RPMI8226 (cell line): ENCODE measurements around the gene PEX5L.
"Not testable (repeated sequence)": the region's sequence is repeated elsewhere in the genome, so short reads cannot be mapped to it uniquely, and the experiment has no call there.

Experiments used
- DNase-seq: peaks from one replicate; pipeline ENCODE4 v3.0.0-alpha.2; 2015

Gene PEX5L

GRCh38 chr3:179829401-179829800 is 207.3 kb downstream of the PEX5L start:
- no peak for DNase-seq

- DNase-seq, result peak; percentile 17
Measured at GRCh38 chr3:179828738-179829137, 208.0 kb downstream of the PEX5L start.

- DNase-seq, result no peak
Measured at GRCh38 chr3:179826247-179826637, 210.5 kb downstream of the PEX5L start.

GRCh38 chr3:179825527-179826246 is 211.1 kb downstream of the PEX5L start:
- no peak for DNase-seq

DNA sequence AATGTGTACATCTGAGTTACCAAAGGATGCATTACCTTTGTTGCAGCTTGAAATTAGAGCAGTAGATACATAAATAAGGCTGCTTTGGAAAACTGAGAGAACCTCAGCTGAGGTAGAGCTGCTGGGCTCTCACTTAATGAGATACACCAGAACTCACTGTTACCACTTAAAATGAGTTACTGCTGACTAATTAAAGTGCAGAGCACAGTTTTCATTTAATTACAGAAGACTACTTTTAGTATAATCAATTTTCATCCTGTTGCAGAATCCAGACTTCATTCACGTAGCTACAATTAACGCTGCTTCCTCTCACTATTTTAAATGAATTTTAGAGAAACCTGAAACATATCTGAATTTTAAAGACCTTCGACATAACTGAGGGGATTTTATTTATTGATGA is 214.4 kb downstream of the PEX5L start:
- DNase-seq, result no peak

- no peak for DNase-seq
Measured at GRCh38 chr3:179819379-179819778, 217.4 kb downstream of the PEX5L start.

GRCh38 chr3:179812096-179812382 is 224.7 kb downstream of the PEX5L start:
- no peak for DNase-seq

DNA sequence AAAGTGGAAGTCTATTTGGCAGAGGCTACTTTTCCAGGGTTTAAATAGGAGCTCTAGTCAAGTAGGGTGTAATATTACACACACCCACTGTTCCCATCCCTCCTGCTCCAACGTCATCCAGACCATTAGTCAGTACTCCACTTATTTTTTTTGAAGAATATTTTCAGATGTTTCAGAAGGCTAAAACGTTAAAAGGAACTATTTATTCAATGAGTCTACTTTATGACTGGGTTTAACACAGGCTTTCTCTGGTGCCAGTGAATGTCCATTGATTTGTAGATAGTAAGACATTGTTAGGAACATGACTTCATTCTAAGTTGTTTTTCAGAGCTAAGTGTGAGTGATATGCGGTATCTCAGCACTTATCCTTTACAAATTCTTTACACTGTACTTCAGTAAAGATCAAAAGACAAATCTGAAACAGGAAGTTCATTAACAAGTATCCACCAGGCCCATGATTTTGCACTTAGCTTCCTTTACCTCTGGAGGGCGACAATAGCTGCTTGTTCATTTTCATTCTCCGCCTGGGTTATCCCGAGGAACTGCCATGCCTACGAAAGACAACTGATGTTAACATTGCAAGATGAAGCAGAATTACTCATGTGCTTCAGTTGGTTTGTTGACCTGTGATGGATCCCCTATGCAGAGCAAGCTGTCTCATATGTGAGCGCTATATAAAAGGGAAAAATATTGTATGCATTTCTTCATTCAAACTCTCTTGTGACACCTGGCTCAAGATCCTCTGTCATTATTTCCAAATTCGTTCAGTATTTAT is 225.2 kb downstream of the PEX5L start:
- peak; percentile 79 for DNase-seq

DNA sequence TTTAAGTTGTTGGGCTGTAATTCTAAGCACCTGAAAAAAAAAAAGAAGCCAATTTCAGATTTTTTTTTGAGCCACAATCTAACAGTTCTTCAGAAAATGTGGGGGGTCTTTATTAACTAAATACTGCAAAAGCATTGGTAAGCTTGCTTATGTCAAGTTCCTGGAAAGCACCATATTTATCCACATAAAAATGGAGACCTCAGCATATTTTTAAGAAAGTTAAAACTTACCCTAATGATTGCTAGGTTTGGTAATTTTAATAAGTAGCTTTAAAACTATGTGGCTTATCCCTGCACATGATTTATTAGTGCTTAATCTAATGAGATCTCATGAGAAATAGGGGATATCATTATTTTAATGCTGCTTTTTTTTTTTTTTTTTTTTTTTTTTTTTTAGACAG is 227.1 kb downstream of the PEX5L start:
- no peak for DNase-seq

DNA sequence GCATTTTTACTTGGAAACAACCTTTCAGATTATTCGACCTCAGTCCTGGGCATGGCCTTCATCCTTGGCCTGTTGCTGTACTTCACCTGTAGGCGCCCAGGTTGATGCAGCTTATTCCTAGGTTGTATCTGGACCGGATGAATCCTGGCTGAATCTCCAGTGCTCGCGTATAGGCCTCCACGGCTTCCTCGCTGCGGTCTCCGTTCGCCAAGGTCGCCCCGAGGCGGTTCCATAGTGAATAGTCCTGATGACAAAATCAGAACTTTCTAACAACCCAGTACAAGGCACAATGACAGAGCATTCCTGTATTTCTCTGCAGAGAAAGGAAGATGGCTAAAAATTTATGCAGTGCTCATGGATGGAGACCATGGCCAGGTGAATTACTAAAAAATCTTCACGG is 229.1 kb downstream of the PEX5L start:
- DNase-seq, result no peak

DNA sequence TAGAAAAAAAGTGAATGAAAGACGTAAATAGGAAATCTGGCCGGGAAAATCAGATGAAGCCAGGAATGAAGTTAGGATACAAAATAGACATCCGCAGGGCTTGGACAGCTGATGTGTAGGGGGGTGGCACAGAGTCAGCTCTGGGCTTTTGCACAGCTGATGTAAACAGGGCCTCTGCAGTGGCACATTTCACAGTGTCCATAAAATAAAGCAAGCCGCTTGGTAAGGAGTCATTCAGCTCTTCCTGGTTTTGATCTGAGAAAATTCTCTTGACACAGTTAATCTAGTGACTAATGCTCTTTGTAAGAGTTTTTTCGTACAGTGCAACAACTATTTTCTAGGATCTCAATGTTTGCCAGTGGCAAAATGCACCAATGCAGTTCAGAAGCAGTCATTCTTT is 230.6 kb downstream of the PEX5L start:
- DNase-seq, result no peak

DNA sequence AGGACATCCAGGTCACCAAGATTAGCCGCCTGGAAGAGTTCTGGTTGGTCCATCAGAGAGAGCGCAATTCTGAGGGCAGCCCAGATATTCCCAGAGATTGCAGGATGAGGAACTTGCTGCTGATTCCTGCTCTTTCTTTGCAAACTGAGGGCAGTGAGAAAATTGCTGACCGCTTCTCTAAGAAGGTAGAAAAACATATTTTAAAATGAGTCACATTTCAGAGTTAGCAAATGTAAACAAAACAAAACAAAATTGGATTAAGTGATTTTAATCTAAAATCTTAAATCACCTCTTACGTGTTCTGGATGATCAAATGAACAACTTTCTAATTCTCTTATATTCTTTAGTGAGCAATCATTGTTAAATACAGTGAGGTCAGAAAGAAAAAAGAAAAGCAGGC is 234.9 kb downstream of the PEX5L start:
- DNase-seq, result no peak

DNA sequence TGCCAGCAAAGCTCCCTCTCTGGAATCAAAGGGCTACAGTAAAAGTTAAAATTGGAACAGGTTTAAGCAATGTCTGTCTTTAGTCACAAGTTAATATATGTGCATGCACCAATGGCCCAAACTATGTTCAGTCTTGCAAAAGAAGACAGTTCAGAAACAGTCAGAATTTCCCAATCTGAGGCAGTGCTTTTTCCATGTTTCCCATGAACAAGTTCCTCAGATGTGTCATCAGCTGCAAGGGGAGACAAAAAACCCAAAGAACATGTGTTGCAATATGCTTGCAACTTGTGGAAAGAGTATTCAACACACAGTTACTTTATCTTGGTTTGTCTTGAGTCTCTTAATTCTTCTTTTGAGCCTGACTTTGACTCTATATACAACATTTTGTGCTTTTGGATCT is 235.5 kb downstream of the PEX5L start:
- no peak for DNase-seq

DNA sequence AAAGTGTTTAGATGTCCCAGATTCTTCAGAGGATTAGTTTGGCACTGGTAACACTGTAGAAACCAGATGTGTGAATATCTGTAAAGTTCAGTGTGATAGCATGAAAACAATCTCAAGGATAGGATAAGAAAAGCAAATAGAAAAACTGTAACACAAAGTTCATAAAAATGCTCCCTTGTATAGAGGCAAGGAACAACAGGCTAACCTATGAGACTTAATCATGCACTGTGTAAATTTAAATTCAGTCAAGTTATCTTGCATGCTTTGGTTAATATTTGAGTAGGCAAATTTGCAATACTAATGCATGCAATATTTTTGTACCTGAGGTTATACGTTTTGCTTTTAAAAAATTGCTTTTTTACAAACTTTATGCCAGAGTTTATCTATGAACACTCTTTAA is 239.5 kb downstream of the PEX5L start:
- no peak for DNase-seq

DNA sequence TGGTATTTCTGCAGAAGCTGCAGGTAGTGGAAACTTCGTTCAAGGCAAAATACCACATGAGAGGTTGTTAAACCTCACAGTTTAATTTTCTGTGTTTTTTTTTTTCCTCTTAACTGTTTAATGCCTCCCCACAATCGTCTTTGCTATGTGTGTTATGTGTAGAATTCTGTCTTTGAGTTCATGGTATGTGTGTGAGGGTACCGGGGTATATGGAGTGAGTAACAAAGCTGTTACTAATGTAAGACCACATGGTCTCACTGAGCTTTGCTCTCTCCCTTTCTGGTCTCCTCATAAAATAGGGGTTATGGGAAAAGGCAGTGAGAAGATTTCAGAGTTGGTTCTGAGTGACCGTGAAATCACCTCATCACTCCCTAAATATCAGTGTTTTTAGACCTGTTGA is 240.3 kb downstream of the PEX5L start:
- DNase-seq, result no peak

- DNase-seq, result no peak
Measured at GRCh38 chr3:179794355-179794754, 242.4 kb downstream of the PEX5L start.

DNA sequence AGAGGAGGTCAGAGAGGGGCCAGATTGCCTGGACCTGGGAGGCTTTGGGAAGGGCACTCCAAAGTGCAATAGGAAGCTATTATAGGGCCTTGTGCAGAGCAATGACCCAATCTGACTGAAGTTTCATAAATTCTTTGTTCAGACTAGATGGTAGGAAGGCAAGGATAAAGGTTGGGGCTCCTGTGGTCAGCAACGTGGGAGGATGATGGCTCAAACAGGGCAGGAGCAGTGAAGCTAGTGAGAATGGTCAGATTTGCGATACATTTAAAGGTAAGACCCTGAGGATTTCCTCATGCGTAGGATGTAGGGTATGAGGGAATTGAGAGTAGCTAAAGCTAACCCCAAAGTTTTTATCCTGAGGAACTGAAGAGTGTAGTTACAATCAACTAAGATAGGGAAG is 244.9 kb downstream of the PEX5L start:
- DNase-seq, result no peak

- no peak for DNase-seq
Measured at GRCh38 chr3:179788996-179789395, 247.7 kb downstream of the PEX5L start.

DNA sequence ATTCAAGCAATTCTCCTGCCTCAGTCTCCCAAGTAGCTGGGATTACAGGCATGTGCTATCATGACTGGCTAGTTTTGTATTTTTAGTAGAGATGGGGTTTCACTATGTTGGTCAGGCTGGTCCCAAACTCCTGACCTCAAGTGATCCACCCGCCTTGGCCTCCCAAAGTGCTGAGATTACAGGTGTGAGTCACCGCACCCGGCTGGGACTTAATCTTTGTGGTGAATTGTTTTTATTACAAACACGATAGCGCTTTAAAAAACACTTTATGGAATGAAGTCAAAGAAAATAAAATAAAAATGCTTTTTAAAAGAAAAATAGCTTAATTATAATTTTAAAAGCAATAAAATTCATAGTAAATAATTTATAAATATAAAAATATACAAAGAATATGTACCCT is 253.9 kb downstream of the PEX5L start:
- DNase-seq, result not testable (repeated sequence)

DNA sequence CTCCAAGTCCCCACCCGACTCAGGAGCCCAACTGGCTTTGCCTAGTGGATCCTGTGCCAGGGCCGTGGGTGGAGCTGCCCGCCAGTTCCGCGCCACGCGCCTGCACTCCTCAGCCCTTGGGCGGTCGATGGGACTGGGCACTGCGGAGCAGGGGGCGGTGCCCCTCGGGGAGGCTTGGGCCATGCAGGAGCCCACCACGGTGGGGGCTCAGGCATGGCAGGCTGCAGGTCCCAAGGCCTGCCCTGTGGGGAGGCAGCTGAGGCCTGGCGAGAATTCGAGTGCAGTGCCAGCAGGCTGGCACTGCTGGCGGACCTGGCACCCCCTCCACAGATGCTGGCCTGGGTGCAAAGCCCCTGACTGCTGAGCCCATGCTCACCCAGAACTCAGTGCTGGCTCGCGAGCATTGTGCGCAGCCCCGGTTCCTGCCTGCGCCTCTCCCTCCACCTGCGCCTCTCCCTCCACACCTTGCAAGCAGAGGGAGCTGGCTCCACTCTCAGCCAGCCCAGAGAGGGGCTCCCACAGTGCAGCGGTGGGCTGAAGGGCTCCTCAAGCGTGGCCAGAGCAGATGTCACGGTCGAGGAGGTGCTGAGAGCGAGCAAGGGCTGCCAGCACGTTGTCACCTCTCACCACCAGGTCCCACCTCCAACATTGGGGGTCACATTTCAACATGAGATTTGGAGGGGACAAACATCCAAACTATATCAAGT is 261.2 kb downstream of the PEX5L start:
- DNase-seq, result no peak

GRCh38 chr3:179772297-179772696 is 264.4 kb downstream of the PEX5L start:
- DNase-seq, result no peak

- no peak for DNase-seq
Measured at GRCh38 chr3:179771797-179772196, 264.9 kb downstream of the PEX5L start.

DNA sequence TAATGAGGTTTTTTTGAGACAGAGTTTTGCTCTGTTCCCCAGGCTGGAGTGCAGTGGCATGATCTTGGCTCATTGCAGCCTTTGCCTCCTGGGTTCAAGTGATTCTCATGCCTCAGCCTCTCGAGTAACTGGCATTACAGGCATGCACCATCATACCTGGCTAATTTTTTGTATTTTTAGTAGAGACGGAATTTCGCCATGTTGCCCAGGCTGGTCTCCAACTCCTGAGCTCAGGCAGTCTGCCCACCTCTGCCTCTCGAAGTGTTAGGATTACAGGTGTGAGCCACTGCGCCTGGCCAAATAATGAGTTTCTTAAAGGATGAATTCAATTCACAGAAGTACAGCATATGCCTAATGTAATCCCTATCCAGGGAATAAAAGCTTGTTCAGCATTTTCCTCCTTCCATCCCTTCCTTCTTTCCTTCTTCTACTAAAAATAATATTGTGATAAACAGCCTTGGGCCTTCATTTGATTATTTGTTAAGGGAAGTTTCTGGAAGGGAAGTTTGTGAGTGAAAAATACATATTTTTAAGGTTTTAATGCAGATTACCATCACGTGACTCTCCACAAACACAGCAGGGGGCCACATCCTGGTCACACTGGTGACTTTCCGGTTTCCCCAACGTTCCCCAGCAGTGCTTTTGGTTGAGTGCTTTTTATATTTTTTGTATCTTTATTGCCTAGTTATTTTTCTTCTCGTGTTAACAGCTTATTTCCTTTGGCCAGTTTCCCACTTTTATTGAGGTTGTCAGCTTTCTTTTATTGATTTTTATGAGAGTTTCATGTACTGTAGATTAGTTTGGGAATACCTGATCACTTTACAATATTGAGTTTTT is 267.1 kb downstream of the PEX5L start:
- no peak for DNase-seq
